NCI-H526 (cell line): ENCODE measurements around the gene NKX1-1.

Source experiments
- DNase-seq, 2 experiments: peaks; one replicate each; lab custom pipeline; 2025; lab: John Stamatoyannopoulos, UW

NKX1-1 gene

GRCh38 chr4:1385373-1386340, 20.6 kb downstream of the NKX1-1 start:
- no peak for DNase-seq

- DNase-seq: no peak
Measured at GRCh38 chr4:1384675-1385372, 21.4 kb downstream of the NKX1-1 start.

- DNase-seq: no peak
Measured at GRCh38 chr4:1383728-1384591, 22.3 kb downstream of the NKX1-1 start.

- no peak for DNase-seq
Measured at GRCh38 chr4:1382776-1383727, 23.2 kb downstream of the NKX1-1 start.

- DNase-seq: no peak
Measured at GRCh38 chr4:1381944-1382541, 24.2 kb downstream of the NKX1-1 start.

GRCh38 chr4:1381181-1381621, 25.0 kb downstream of the NKX1-1 start:
- no peak for DNase-seq

- DNase-seq: no peak
Measured at GRCh38 chr4:1380368-1381151, 25.7 kb downstream of the NKX1-1 start.

GRCh38 chr4:1379801-1380331, 26.4 kb downstream of the NKX1-1 start:
- DNase-seq: no peak

GRCh38 chr4:1379351-1379781, 26.9 kb downstream of the NKX1-1 start:
- DNase-seq: no peak

GRCh38 chr4:1378559-1379231, 27.5 kb downstream of the NKX1-1 start:
- DNase-seq: no peak

GRCh38 chr4:1377606-1378261, 28.5 kb downstream of the NKX1-1 start:
- no peak for DNase-seq

- no peak for DNase-seq
Measured at GRCh38 chr4:1376841-1377605, 29.2 kb downstream of the NKX1-1 start.

GRCh38 chr4:1376391-1376840, 29.8 kb downstream of the NKX1-1 start:
- DNase-seq: no peak

GRCh38 chr4:1375761-1376322, 30.4 kb downstream of the NKX1-1 start:
- DNase-seq: no peak

GRCh38 chr4:1375051-1375721, 31.1 kb downstream of the NKX1-1 start:
- no peak for DNase-seq

- DNase-seq: no peak
Measured at GRCh38 chr4:1374706-1375045, 31.6 kb downstream of the NKX1-1 start.
